ENCODE data around the gene LRRC36.

The LRRC36 gene
- total RNA-seq: 0 to 3.0 (median 0) reads per million in 17 experiments

- DNase-seq: peak in 3 of 4 experiments; percentile 14 to 51 (median 40)
These were observed at the start of gene LRRC36, which contains the start of gene KCTD19 for GRCh38 chr16:67326472-67327309. Gene LRRC36 (plus strand): TSS chr16:67326815. CDS start chr16:67326863, 48 bp downstream. Gene KCTD19 (minus strand): TSS chr16:67326741. CDS start chr16:67326707, 34 bp downstream.

GRCh38 chr16:67277294-67277998 is 49.2 kb upstream of the LRRC36 start:
- DNase-seq: peak; percentile 63 to 79 (median 74)

GRCh38 chr16:67277999-67278772 is 48.4 kb upstream of the LRRC36 start:
- peak in 2 of 4 experiments; percentile 9 to 17 for DNase-seq

- peak in 3 of 4 experiments; percentile 61 to 80 (median 73) for DNase-seq
These were observed 47.8 kb upstream of the LRRC36 start for GRCh38 chr16:67278773-67279295.

GRCh38 chr16:67279296-67280089 is 47.1 kb upstream of the LRRC36 start, which contains the start of gene PLEKHG4:
Gene PLEKHG4 (plus strand): TSS chr16:67279532. CDS start chr16:67280045, 513 bp downstream.
- peak; percentile 78 to 91 (median 84) for DNase-seq

- no peak for DNase-seq
These were observed 46.3 kb upstream of the LRRC36 start for GRCh38 chr16:67280090-67281015.

- DNase-seq: no peak
These were observed 44.8 kb upstream of the LRRC36 start for GRCh38 chr16:67281536-67282446.

GRCh38 chr16:67282447-67282805 is 44.2 kb upstream of the LRRC36 start:
- no peak for DNase-seq

- peak; percentile 35 to 66 (median 60) for DNase-seq
These were observed 43.4 kb upstream of the LRRC36 start for GRCh38 chr16:67283039-67283825.

GRCh38 chr16:67283826-67284555 is 42.6 kb upstream of the LRRC36 start:
- DNase-seq: no peak

- DNase-seq: no peak
These were observed 41.6 kb upstream of the LRRC36 start for GRCh38 chr16:67284699-67285646.

GRCh38 chr16:67286441-67287235 is 40.0 kb upstream of the LRRC36 start:
- DNase-seq: no peak

GRCh38 chr16:67287960-67288359 is 38.7 kb upstream of the LRRC36 start:
- DNase-seq: no peak

GRCh38 chr16:67291461-67291860 is 35.2 kb upstream of the LRRC36 start:
- DNase-seq: no peak

GRCh38 chr16:67294171-67294757 is 32.4 kb upstream of the LRRC36 start:
- DNase-seq: no peak
